H9 (cell line): ENCODE measurements around the gene NDUFA9. TPM values are rescaled to one million over a fixed set of nuclear protein-coding genes. Genes with fewer than 3 reads are reported as not detected.

Source experiments
- DNase-seq: peaks from one replicate; pipeline ENCODE4 v3.0.0-alpha.2; 2017
- H2AFZ ChIP-seq: one replicate; pipeline ENCODE4 v1.6.1; 2013; ENCODE audit warnings: mild to moderate bottlenecking, low read length, control low read depth, moderate library complexity
- H2AK5ac ChIP-seq: 2 replicates; pipeline ENCODE4 v1.6.1; 2013; ENCODE audit warnings: low read length, control low read depth, mixed read lengths; ENCODE audit not compliant: insufficient read length
- H2BK120ac ChIP-seq: one replicate; pipeline ENCODE4 v1.6.1; 2013; ENCODE audit warnings: low read depth, mild to moderate bottlenecking, low read length, control low read depth, inconsistent platforms; ENCODE audit not compliant: poor library complexity, severe bottlenecking
- H2BK12ac ChIP-seq: 2 replicates; pipeline ENCODE4 v1.6.1; 2013; ENCODE audit warnings: low read length, control low read depth, mixed read lengths, low read depth; ENCODE audit not compliant: insufficient read length
- H2BK15ac ChIP-seq: 2 replicates; pipeline ENCODE4 v1.6.1; 2013; ENCODE audit warnings: low read depth, low read length, control low read depth
- H2BK20ac ChIP-seq: one replicate; pipeline ENCODE4 v1.6.1; 2013; ENCODE audit warnings: low read depth, mild to moderate bottlenecking, low read length, control low read depth, inconsistent platforms; ENCODE audit not compliant: poor library complexity, severe bottlenecking
- H2BK5ac ChIP-seq: 2 replicates; pipeline ENCODE4 v1.6.1; 2013; ENCODE audit warnings: low read length, control low read depth, mixed read lengths; ENCODE audit not compliant: insufficient read length
- H3K14ac ChIP-seq: 2 replicates; pipeline ENCODE4 v1.6.1; 2013; ENCODE audit warnings: low read length, control low read depth; ENCODE audit not compliant: insufficient read depth
- H3K18ac ChIP-seq: 2 replicates; pipeline ENCODE4 v1.6.1; 2013; ENCODE audit warnings: low read depth, mild to moderate bottlenecking, mixed read lengths, low read length, control low read depth; ENCODE audit not compliant: insufficient read length
- H3K23ac ChIP-seq: 2 replicates; pipeline ENCODE4 v1.6.1; 2013; ENCODE audit warnings: low read length, control low read depth, mixed read lengths, low read depth; ENCODE audit not compliant: insufficient read length
- H3K23me2 ChIP-seq: 2 replicates; pipeline ENCODE4 v1.6.1; 2013; ENCODE audit warnings: low read depth, mild to moderate bottlenecking, mixed read lengths, low read length, control low read depth; ENCODE audit not compliant: insufficient read length, poor library complexity, severe bottlenecking
- H3K27ac ChIP-seq: 2 replicates; pipeline ENCODE4 v1.5.1; 2013; ENCODE audit warnings: low read length, control low read depth, mixed read lengths, low read depth; ENCODE audit not compliant: insufficient read length
- H3K27me3 ChIP-seq: 2 replicates; pipeline ENCODE4 v1.6.1; 2013; ENCODE audit warnings: low read length, control low read depth, inconsistent platforms; ENCODE audit not compliant: insufficient read depth
- H3K4ac ChIP-seq: 2 replicates; pipeline ENCODE4 v1.6.1; 2013; ENCODE audit warnings: low read depth, mild to moderate bottlenecking, control low read depth, inconsistent platforms, low read length, moderate library complexity
- H3K4me1 ChIP-seq: 2 replicates; pipeline ENCODE4 v1.6.1; 2013; ENCODE audit warnings: low read length, control low read depth, inconsistent platforms; ENCODE audit not compliant: insufficient read depth
- H3K4me2 ChIP-seq: 2 replicates; pipeline ENCODE4 v1.6.1; 2013; ENCODE audit warnings: low read length, control low read depth, mixed read lengths; ENCODE audit not compliant: insufficient read length, insufficient read depth
- H3K56ac ChIP-seq: 2 replicates; pipeline ENCODE4 v1.6.1; 2013; ENCODE audit warnings: low read depth, mild to moderate bottlenecking, mixed read lengths, low read length, control low read depth; ENCODE audit not compliant: insufficient read length
- H3K79me1 ChIP-seq: 2 replicates; pipeline ENCODE4 v1.6.1; 2013; ENCODE audit warnings: low read depth, mild to moderate bottlenecking, moderate library complexity, low read length, control low read depth, inconsistent platforms; ENCODE audit not compliant: insufficient read depth, poor library complexity, severe bottlenecking
- H3K79me2 ChIP-seq: 2 replicates; pipeline ENCODE4 v1.6.1; 2013; ENCODE audit warnings: low read length, control low read depth, inconsistent platforms; ENCODE audit not compliant: insufficient read depth
- H3K9ac ChIP-seq: 2 replicates; pipeline ENCODE4 v1.6.1; 2013; ENCODE audit warnings: low read length, control low read depth, mixed read lengths; ENCODE audit not compliant: insufficient read length; ENCODE audit errors: extremely low read depth
- H3K9me3 ChIP-seq: one replicate; pipeline ENCODE4 v1.6.1; 2013; ENCODE audit warnings: low read depth, low read length, inconsistent platforms; ENCODE audit not compliant: control insufficient read depth
- H3T11ph ChIP-seq: one replicate; pipeline ENCODE4 v1.6.1; 2013; ENCODE audit warnings: mild to moderate bottlenecking, low read length, control low read depth, inconsistent platforms
- H4K20me1 ChIP-seq: one replicate; pipeline ENCODE4 v1.6.1; 2013; ENCODE audit not compliant: control insufficient read depth, insufficient read length, insufficient read depth
- H4K5ac ChIP-seq: 2 replicates; pipeline ENCODE4 v1.6.1; 2013; ENCODE audit warnings: low read depth, mild to moderate bottlenecking, mixed read lengths, low read length, control low read depth; ENCODE audit not compliant: insufficient read length
- H4K8ac ChIP-seq: replicated peaks from 2 replicates; pipeline ENCODE4 v1.6.1; 2013; ENCODE audit warnings: low read length, control low read depth, mixed read lengths, low read depth; ENCODE audit not compliant: insufficient read length
- H4K91ac ChIP-seq: 2 replicates; pipeline ENCODE4 v1.6.1; 2013; ENCODE audit warnings: low read depth, mild to moderate bottlenecking, moderate library complexity, mixed read lengths, low read length, control low read depth; ENCODE audit not compliant: insufficient read length
- H3K27ac Mint-ChIP-seq, 3 experiments: 2 replicates in 2 of 3; 3 replicates in 1 of 3; pipeline ENCODE4 v1.8.0; 2020 to 2021; ENCODE audit warnings: mixed read lengths in 3 of 3, mild to moderate bottlenecking in 1 of 3, moderate library complexity in 1 of 3
- H3K27me3 Mint-ChIP-seq: 2 replicates; pipeline ENCODE4 v1.8.0; 2021; ENCODE audit warnings: low read depth, mild to moderate bottlenecking, moderate library complexity, mixed read lengths
- H3K36me3 Mint-ChIP-seq, 3 experiments: 2 replicates in 2 of 3; 3 replicates in 1 of 3; pipeline ENCODE4 v1.8.0; 2020 to 2021; ENCODE audit warnings: low read depth in 3 of 3, mixed read lengths in 3 of 3; ENCODE audit not compliant: insufficient read depth in 1 of 3
- H3K4me1 Mint-ChIP-seq, 2 experiments: 2 replicates each; pipeline ENCODE4 v1.8.0; 2020; ENCODE audit warnings: mixed read lengths in 2 of 2
- H3K4me3 Mint-ChIP-seq, 2 experiments: 2 replicates in 1 of 2; 3 replicates in 1 of 2; pipeline ENCODE4 v1.8.0; 2020 to 2021; ENCODE audit warnings: mild to moderate bottlenecking in 2 of 2, mixed read lengths in 2 of 2, moderate library complexity in 1 of 2
- H3K9me3 Mint-ChIP-seq, 2 experiments: 2 replicates in 1 of 2; 3 replicates in 1 of 2; pipeline ENCODE4 v1.8.0; 2020; ENCODE audit warnings: mild to moderate bottlenecking in 2 of 2, mixed read lengths in 2 of 2, moderate library complexity in 1 of 2
- CTCF ChIP-seq: fragments of 200-600 bp; sonication (generic); conservative IDR thresholded peaks from 3 replicates; pipeline ENCODE4 v1.8.0; 2021; ENCODE audit warnings: antibody characterized with exemption, mild to moderate bottlenecking
- WGBS: extraction: QIAGEN DNeasy Blood & Tissue Kit; methylation state at CpG from one replicate; pipeline ENCODE4 v1.1.7; 2013; ENCODE audit warnings: missing lambda C conversion rate, low lambda C conversion rate, mixed read lengths; ENCODE audit not compliant: insufficient read length; ENCODE audit errors: extremely low coverage; 5-methylcytosine and 5-hydroxymethylcytosine counted together
- total RNA-seq: library from RNA; stranded (reverse); gene quantifications from 2 replicates; pipeline ENCODE4 v1.2.1, GENCODE V29; 2021

Gene NDUFA9
- total RNA-seq, 1 experiment from 2014 or later = 83.9 TPM

- Histone ChIP-seq H2BK120ac (no peak overlapping the region), H3K27me3 (no peaks in the 10 kb centered on the region), H3K14ac (no peak overlapping the region), H3T11ph (no peak overlapping the region), H3K79me2 (no peaks in the 10 kb centered on the region), H2AFZ (no peak overlapping the region), H2BK15ac (no peak overlapping the region), H3K4me2 (no peak overlapping the region), H4K91ac (no peak overlapping the region), H2AK5ac (no peak overlapping the region), H3K9ac (no peak overlapping the region), H3K56ac (no peak overlapping the region), H2BK12ac (no peak overlapping the region), H4K20me1 (no peaks in the 10 kb centered on the region), H4K5ac (no peak overlapping the region), H3K18ac (no peak overlapping the region), H3K9me3 (no peaks in the 10 kb centered on the region), H3K23ac (no peak overlapping the region), H3K27ac (no peak overlapping the region), H3K23me2 (peaks cover 3% of the 10 kb centered on the region), H4K8ac (no peak overlapping the region), H2BK5ac (no peak overlapping the region), H3K4ac (no peak overlapping the region), H2BK20ac (no peak overlapping the region), H3K79me1 (no peaks in the 10 kb centered on the region), H3K4me1 (peaks cover 2% of the 10 kb centered on the region; the same call in 1 of the 2 replicates)
- DNase-seq = no peak
- Mint-ChIP-seq H3K27me3 (no peaks in the 10 kb centered on the region), H3K4me3 (no peak overlapping the region), H3K36me3 (peaks cover 0 to 15% (median 14%) of the 10 kb centered on the region in 3 experiments; a peak in 5 of 7 replicates), H3K4me1 (peaks cover 0 to 19% of the 10 kb centered on the region in 2 experiments; a peak in 3 of 4 replicates), H3K27ac (no peak overlapping the region; a peak in 1 of 7 replicates), H3K9me3 (no peaks in the 10 kb centered on the region)
- TF ChIP-seq CTCF = no peak
- WGBS = no CpG with 5 or more reads among the region's 9 CpGs
Observed at GRCh38 chr12:4609071-4609470, 39.8 kb upstream of the NDUFA9 start.
